HG03457 (cell line): ENCODE measurements around the gene CAP2.
"Not testable (repeated sequence)": the region's sequence is repeated elsewhere in the genome, so short reads cannot be mapped to it uniquely, and the experiment has no call there.

Source experiments
- ATAC-seq: cut with Tn5 transposase; IDR thresholded peaks from one replicate; pipeline ENCODE4 v1.9.1; 2021; ENCODE audit warnings: moderate number of reproducible peaks; ENCODE audit not compliant: unreplicated experiment

Gene CAP2

DNA sequence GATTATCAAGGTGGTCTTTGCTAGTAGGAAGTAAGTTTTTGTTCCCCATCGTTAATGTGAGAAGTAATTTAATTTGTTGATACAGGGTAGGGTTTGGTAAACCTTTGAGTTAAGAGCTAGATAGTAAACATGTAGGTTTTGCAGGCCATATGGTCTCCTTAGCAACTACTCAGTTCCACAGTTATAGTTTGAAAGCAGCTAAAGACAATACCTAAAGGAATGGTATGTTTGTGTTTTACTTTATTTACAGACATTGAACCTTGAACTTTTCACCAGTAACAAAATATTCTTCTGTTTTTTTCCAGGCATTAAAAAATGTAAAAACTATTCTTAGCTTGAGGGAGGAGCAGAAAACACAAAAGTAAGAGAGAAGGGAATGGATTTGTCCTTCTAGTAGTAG lies 1.7 kb downstream of the CAP2 start:
- no peak for ATAC-seq

DNA sequence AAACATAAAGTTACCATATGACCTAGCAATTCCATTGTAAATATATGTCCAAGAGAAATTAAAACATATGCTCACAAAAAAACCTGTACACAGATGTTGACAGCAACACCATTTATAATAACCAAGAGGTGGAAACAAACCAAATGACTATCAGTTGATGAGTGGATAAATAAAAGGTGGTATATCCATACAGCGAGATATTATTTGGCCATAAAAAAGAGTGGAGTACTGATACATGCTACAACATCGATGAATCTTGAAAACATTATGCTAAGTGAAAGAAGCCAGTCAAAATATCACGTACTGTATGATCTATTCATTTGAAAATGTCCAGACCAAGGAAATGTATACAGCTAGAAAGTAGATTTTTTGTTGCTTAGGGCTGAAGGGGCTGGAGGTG lies 2.9 kb downstream of the CAP2 start:
- no peak for ATAC-seq

DNA sequence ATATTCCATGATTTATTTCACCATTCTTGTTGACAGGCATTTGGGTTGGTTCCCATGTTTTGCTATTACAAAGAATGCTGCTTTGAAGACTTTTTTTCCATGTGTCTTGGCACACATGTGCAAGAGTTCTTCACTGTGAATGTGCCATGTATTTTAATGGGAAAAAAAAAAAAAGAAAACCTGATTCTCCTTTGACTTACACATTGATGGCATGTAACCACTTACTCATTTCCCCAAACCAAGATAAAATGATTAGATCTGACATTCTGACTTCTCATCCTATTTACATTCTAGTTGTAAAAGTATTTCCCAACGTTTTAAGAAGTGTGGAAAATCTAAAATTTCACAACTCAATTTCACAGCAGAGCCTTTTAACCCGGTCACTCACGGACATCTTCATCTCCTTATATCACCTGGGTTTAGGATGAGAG lies 4.4 kb downstream of the CAP2 start:
- ATAC-seq, result no peak

DNA sequence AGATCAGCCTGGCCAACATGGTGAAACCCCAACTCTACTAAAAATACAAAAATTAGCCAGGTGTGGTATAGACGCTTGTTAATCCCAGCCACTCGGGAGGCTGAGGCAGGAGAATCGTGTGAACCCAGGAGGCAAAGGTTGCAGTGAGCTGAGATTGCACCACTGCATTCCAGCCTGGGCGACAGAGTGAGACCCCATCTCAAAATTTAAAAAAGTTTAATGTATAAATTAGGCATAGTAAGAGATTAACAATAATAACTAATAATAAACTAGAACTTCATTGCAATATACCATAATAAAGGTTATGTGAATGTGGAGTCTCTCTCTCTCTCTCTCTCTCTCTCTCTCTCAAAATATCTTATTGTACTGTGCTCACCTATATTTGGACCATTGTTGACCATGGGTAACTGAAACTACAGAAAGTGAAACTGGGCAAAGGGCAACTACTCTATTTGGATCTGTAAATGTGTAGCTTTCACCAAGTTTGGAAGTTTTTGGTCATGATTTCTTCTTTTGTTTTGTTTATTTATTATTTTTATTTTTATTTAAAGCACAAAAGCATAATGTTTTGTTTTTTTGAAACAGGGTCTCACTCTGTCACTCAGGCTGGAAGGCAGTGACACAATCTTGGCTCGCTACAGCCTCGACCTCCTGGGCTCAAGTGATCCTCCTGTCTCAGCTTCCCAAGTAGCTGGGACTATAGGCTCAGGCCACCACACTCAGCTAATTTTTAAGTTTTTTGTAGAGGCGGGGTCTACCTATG lies 12.0 kb downstream of the CAP2 start:
- ATAC-seq, result not testable (repeated sequence)

DNA sequence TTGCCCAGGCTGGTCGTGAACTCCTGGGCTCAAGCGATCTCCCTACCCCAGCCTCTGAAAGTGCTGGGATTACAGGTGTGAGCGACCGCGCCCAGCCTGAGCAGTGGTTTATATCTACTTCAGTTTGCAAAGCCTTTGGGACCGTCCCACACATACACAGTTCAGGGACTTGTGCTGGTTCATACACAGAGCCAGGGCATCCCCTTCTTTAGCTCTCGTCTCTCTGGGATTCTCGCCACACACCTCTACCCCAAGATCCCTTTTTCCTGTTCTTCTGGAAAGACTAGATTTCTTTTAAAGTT lies 12.5 kb downstream of the CAP2 start:
- no peak for ATAC-seq

DNA sequence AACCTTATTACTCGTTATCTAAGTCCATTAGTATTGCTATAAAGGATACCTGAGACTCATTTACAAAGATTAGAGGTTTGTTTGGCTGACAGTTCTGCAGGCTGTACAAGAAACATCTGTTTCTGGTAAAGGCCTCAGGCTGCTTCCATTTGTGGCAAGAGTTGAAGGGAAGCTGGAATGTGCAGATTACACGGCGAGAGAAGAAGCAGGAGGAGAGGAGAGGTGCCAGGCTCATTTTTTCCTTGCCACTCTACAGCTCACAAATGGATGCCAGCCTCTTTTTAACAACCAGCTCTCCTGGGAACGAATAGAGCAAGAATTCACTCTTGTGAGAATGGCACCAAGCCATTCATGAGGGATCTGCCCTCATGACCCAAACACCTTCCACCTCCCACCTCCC lies 14.7 kb downstream of the CAP2 start:
- ATAC-seq, result no peak

DNA sequence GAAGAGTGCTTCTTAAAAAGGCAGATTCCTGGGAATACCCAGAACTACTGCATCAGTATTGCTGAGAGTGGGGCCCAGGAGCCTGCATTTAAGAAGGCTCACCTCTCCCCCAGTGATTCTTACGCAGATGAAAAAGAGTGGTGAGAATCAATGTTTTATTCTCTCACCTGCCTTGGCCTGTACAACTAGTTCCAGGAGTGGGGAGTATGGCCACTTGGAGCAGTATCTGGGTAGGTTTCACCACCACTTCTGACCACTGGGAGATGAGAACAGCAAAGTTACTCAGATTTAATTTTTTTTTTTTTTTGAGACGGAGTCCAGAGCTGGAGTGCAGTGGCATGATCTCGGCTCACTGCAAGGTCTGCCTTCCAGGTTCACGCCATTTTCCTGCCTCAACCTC lies 16.9 kb downstream of the CAP2 start:
- ATAC-seq, result no peak

DNA sequence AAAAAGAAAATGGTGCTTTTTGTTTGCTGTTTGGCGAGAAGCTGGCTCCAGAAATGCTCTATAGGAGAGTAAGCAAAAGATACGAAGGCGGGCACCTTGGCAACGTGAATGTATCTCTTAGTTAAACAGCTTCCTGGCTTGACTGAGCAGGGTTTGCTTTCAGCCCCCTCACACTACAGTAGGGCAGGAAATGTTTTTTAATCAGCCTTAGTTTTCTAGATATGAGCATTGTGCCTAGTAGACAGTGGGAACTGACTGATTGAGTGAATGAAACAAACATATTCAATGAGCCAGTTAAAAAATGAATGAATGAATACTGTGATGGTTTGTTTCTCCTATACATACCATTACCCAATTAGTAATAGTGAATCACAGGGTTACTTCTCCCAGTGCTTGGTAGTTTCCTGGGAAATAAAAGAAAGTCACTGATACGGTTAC lies 19.9 kb downstream of the CAP2 start:
- no peak for ATAC-seq

DNA sequence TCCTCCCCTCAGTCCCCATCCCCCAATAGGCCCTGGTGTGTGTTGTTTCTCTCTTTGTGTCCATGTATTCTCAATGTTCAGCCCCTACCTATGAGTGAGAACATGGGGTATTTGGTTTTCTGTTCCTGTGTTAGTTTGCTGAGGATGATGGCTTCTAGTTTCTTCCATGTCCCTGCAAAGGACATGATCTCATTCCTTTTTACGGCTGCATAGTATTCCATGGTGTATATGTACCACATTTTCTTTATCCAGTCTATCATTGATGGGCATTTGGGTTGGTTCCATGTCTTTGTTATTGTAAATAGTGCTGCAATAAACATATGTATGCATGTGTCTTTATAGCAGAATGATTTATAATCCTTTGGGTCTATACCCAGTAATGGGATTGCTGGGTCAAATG lies 21.0 kb downstream of the CAP2 start:
- ATAC-seq, result not testable (repeated sequence)

DNA sequence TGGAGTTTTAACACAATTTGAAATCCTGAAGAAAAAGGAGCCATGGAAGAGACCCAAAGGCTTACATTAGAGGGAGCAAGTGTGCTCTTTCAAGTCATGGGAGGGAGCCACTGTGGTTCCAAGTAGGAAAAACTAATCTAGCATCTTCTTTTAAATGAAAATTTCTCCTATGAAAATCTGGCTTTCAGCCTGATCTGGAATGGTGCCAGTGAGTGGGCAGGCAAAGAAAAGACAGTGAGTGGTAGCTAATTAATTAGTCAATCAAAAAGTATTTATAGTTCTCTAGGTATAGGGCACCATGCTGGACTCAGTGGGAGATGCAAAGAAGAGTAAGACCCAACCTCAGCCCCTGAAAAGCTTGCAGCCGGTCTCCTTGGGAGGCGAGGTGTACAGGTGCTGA lies 21.9 kb downstream of the CAP2 start:
- no peak for ATAC-seq

DNA sequence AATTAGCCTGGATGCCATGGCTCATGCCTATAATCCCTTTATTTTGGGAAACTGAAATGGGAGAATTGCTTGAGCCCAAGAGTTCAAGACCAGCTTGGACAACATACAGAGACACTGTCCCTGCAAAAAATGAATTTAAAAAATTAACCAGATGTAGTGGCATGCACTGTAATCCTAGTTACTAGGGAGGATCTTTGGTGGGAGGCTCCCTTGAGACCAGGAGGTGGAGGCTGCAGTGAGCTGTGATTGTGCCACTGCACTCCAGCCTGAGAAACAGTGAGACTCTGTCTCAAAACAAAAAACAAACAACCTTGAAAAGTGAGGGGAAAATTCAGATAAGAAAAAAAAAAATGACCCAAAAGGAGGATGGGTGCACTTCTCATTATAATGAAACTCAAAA lies 23.4 kb downstream of the CAP2 start:
- no peak for ATAC-seq

DNA sequence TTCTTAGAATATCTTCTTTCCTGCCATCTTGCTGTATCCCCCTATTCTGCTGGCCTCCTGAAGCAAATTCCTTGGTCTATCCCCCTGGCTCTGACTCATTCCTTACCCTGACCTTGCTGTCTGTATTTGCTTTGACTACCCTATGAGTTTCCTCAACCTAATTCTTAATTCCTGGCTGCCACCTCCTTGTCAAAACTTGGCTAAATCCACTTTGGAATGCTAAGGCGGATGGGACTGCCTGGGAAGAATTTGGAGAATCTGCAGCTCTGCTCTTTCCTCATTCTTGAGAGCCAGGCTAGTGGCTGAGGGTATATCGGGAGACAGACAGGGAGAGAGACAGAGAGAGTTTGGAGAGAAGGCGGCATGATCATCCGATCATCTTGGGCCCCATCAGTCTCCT lies 24.4 kb downstream of the CAP2 start:
- ATAC-seq, result no peak

DNA sequence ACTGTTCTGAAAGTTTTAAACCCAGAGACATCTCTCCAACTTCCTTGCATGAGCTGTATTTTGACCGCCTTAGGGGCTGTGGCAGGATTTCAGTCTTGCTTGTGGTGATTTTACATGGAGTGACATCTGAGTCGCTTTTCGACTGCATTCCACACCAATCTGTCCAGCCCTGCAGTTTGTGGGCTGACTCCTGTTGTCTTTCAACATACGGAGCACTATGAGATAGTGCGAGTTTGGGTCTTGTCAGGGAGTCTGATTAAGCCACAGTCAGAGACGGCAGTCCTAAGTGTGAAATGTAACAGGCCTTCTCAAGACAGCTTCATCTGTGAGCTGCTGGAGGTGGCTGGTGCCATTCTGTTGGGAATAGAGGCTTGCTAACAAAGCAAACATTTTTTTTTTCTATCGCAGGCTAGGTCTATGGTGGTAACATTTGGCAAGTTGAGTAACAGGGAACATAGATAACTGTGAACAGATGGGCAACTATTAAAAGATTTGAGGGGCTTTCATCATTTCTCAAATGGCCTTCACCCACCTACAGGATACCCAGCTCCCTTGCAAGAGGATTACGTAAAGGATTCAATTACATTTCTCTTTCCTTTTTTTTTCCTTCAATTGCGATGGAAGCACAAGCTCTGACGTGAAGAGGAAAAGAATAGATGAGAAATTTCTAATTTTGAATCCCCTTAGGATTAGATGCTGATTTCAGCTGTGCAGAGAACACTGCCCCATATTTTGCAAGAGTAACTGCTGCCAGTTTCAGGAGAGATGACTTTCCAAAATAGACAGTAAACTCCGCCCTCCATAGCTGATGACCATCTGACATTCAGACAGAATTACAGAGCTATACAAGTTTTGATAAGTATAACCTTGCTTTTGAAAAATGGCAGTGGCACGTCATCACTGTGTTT lies 25.1 kb downstream of the CAP2 start:
- ATAC-seq, result no peak

DNA sequence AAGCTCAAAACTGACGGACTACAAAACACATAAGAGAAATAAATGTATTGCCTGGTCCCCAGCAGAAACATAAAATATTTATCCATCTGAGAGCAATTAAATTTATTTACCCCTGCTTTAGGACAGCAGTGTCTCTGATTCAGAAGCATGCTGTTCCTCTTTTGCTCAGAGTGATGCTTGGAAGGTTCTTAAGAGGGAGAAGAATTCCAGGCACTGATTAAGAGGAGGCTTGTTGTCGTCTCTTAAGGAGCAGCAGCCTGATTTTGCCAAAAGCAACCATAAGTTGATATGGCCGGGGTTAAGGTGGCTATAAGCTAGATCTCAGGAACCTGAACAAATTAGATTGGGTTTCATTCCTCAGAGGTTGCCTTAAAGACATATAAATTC lies 25.8 kb downstream of the CAP2 start:
- ATAC-seq, result no peak

DNA sequence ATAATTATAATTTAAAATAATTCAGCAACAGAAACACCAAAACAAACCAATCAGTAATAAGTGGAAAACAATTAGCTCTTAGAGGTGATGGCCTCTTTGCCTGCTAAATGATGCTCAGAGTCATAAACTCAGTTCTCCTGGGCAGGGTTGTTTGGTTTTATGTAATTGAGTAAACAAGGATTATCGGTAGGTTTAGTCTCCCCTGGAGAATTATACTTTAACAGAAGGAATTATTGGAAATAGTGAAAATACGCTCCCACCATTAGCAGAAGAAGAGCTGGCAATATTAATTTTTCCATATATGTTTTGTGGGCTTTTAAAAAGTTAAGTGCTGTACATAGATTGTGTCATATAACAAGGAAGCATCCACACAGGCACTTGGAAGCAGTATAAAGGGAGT lies 27.0 kb downstream of the CAP2 start:
- no peak for ATAC-seq

DNA sequence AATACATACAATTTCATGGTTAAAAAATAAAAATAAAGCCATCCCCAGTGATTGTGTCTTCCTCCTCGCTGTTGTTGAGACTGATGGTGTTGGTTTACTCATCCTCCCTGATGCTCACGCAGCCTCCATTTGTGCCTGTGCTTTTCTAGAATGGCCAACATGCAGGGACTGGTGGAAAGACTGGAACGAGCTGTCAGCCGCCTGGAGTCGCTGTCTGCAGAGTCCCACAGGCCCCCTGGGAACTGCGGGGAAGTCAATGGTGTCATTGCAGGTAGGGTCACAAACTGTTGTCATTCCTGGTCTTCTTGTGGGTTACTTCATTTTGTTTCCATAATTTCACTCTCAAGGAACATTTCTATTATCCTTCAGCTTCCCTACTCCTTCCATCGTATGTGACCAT lies 28.0 kb downstream of the CAP2 start:
- no peak for ATAC-seq

DNA sequence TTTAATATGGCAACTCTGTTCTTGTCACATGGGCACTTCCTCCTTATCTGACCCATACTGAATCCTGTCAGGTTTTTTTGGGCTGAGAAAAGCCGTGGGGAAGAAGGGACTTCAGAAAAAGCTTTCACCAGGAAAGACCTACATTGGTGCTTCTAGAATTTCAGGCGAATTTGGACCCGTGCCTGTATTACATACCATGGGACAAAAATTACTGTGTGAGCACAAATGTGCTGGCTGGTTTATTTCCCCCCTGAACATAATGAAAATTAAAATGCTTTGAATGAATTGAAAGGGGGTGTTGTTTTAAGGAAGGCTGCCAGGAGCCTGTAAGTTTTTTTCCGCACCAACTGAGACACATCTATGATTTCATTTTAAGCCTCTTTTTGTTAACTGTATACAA lies 29.6 kb downstream of the CAP2 start:
- ATAC-seq, result no peak

DNA sequence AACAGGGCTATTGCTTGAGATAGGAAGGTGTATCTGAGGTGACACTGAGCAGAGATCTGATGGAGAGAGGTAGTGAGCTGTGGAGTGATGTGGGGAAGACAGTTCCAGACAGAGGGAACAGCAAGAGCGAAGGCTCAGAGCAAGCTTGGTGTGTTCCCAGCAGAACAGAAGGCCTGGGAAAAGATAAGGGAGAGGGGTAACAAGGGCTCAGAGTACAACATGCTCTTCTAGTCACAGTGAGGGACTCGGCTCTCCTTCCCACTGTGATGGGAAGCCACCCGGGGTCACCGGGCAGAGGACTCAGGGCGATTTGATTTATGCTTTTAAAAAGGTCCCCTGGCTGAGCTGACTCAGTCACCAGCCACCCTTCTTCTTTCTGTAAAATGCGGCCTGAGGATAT lies 33.7 kb downstream of the CAP2 start:
- no peak for ATAC-seq

DNA sequence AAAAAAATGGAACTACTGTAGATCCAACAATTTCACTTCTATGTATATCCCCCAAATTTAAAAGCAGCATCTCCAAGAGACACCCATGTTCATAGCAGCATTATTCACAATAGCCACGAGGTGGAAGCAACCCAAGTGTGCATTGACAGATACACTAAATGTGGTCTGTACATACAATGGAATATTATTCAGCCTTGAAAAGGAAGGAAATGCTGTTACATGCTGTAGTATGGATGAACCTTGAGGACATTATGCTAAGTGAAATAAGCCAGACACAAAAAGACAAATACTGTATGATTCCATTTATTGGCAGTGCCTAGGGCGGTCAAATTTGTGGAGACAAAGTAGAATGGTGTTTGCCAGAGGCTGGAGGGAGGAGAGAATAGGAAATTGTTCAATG lies 34.2 kb downstream of the CAP2 start:
- ATAC-seq, result no peak

DNA sequence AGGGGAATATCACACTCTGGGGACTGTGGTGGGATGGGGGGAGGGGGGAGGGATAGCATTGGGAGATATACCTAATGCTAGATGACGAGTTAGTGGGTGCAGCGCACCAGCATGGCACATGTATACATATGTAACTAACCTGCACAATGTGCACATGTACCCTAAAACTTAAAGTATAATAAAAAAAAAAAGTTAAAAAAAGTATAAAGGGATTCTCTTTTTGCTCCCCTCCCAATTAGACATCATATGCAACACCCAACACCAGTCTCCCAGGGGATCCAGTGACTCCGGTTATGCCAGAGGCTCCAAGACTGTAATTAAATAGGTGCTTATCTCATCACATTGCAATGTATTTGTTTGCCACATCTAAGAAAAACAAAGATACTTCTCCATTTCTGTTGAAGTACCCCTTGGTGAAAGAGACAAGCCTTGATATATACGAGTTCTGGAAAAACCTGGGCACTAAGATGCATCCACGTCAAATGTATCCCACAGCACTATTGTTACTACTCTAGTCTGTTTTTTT lies 35.3 kb downstream of the CAP2 start:
- ATAC-seq, result not testable (repeated sequence)

DNA sequence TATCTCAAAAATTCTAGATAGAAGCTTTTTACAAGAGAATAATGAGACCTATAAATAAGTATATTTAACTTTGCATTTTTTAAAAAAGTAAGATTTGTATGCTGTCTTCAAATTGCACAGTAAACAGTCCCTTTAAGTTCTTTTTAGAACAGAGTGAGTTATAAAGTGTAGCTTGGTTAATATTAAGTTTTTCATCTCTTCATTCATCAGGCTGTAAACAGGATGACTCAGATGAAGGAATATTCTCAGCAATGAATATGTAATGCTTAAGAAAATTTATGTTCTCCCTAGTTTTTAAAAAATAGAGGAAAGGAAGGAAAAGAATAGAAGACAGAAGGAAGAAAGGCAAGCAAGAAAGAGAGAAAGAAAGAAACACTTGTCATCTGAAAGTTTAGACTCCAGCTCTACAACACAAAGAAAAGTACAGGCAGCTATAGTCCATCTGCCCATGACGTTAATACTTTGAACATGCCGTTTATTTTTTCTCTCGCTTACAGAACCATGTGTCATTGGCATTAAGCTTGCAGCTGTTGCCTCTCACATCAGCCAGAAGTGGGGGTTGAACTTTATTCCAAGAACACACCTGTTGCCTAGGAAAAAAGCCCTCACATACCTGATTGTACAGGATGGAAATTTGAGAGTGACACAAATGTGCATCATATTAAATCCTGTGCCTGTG lies 36.1 kb downstream of the CAP2 start:
- no peak for ATAC-seq

DNA sequence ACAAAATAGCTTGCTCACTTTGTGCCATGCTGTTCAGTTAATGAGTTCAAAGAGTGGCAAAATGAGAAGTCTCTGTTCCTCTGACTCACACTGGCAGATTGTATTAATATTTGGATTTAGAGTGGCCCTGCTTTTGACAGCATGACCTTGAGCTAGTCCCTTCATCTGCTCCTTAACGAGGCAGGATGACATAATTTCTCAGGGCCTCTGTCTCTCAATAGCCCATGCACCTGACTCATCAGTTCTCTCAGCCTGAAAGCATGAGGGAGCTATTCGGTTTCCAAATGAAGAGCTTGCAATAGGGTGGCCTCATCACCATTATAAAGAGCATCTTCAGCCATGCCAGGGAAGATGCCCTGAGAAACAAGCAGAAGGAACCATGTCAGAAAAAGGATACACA lies 38.2 kb downstream of the CAP2 start:
- no peak for ATAC-seq
